Stimulated activated CD4-positive, alpha-beta T cell treated with anti-CD3 and anti-CD28 coated beads, Interleukin-2, amount 100 ng/mL, for 24 hours (primary cell): ENCODE results near the gene RIC1.
"Not testable (repeated sequence)": the region's sequence is repeated elsewhere in the genome, so short reads cannot be mapped to it uniquely, and the experiment has no call there.

Experiments used
- DNase-seq, 2 donors: peaks; one replicate each; pipeline ENCODE4 v3.0.0-alpha.2; 2020

RIC1 gene

GRCh38 chr9:5671711-5672353, 42.9 kb downstream of the RIC1 start:
- DNase-seq = no peak

GRCh38 chr9:5675046-5675445, 46.1 kb downstream of the RIC1 start:
- DNase-seq = not testable (repeated sequence)

GRCh38 chr9:5683591-5683990, 54.7 kb downstream of the RIC1 start:
- not testable (repeated sequence) for DNase-seq

- no peak for DNase-seq
Measured at GRCh38 chr9:5684101-5684500, 55.2 kb downstream of the RIC1 start.

GRCh38 chr9:5688109-5688508, 59.2 kb downstream of the RIC1 start:
- DNase-seq = no peak

- DNase-seq = no peak
Measured at GRCh38 chr9:5690278-5690677, 61.4 kb downstream of the RIC1 start.

- no peak for DNase-seq
Measured at GRCh38 chr9:5695860-5696259, 67.0 kb downstream of the RIC1 start.

GRCh38 chr9:5696884-5697283, 68.0 kb downstream of the RIC1 start:
- DNase-seq = no peak

GRCh38 chr9:5698004-5698403, 69.1 kb downstream of the RIC1 start:
- DNase-seq = no peak

- no peak for DNase-seq
Measured at GRCh38 chr9:5698810-5699556, 70.1 kb downstream of the RIC1 start.

GRCh38 chr9:5708414-5708813, 79.5 kb downstream of the RIC1 start:
- no peak for DNase-seq

GRCh38 chr9:5712651-5713390, 83.9 kb downstream of the RIC1 start:
- DNase-seq = no peak

- no peak for DNase-seq
Measured at GRCh38 chr9:5714501-5715401, 85.8 kb downstream of the RIC1 start.

GRCh38 chr9:5715548-5716127, 86.7 kb downstream of the RIC1 start:
- no peak for DNase-seq

GRCh38 chr9:5717434-5717833, 88.5 kb downstream of the RIC1 start:
- DNase-seq = not testable (repeated sequence)

- DNase-seq = no peak
Measured at GRCh38 chr9:5718296-5719032, 89.6 kb downstream of the RIC1 start.

- DNase-seq = no peak
Measured at GRCh38 chr9:5719100-5719926, 90.4 kb downstream of the RIC1 start.

GRCh38 chr9:5720151-5720550, 91.2 kb downstream of the RIC1 start:
- no peak for DNase-seq

GRCh38 chr9:5721279-5722087, 92.6 kb downstream of the RIC1 start:
- no peak for DNase-seq

- DNase-seq = not testable (repeated sequence)
Measured at GRCh38 chr9:5722679-5723078, 93.8 kb downstream of the RIC1 start.
